ENCODE data around the gene TAS2R4. TPM values are rescaled to one million over a fixed set of nuclear protein-coding genes. Genes with fewer than 3 reads are reported as not detected.

Gene TAS2R4
- total and polyA plus RNA-seq, 2 donors (not counting 3 experiments of a cell fraction or from before 2014, with no cell fraction given), result 0.30 to 1.4 TPM

DNA sequence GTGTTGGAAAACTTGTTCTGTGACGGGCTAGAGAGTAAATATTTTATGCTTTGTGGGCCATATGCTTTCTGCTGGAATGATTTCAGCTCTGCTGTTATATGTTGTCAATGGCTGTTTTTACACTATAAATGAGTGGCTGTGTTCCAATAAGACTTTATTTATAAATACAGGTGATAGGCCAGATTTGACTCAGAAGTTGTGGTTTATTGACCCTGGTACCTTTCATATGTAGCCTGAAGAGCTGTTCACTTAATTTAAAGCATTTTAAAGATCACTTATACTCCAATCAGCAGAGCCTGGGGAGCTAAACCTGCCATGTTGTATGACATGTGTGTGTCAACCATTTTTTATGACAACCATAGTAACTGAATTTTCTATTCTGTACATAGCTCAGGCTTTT is 47.5 kb upstream of the TAS2R4 start:
- Histone ChIP-seq H3K27ac (ENCODE audit: insufficient read depth, low read depth, low read length) (no peak overlapping the region), H3K4me1 (ENCODE audit: control insufficient read depth, extremely low read depth, insufficient read depth, low read length) (no peaks in the 10 kb centered on the region), H3K4me3 (replicated peaks in 1 of 3; ENCODE audit: insufficient read depth in 1 of 3, low read depth in 1 of 3, low read length in 3 of 3) (no peak overlapping the region), H2AFZ (ENCODE audit: low read depth, low read length) (no peak overlapping the region), H3K9me1 (replicated peaks; ENCODE audit: control insufficient read depth, extremely low read depth, insufficient read depth, low read length) (no peaks in the 10 kb centered on the region), H3K9ac (replicated peaks; ENCODE audit: extremely low read depth, insufficient read depth, low read length) (no peak overlapping the region), H3K36me3 (ENCODE audit: control insufficient read depth in 2 of 2, extremely low read depth in 1 of 2, insufficient read depth in 2 of 2, low read length in 2 of 2) (no peaks in the 10 kb centered on the region), H3K27me3 (ENCODE audit: control insufficient read depth in 2 of 2, insufficient read depth in 2 of 2, low read length in 2 of 2) (peaks cover 0 to 2% of the 10 kb centered on the region in 2 experiments), H3K9me3 (replicated peaks; ENCODE audit: control insufficient read depth, insufficient read depth, low read length) (no peaks in the 10 kb centered on the region), H4K20me1 (replicated peaks; ENCODE audit: control insufficient read depth, extremely low read depth, insufficient read depth, low read length) (no peaks in the 10 kb centered on the region), H3K4me2 (ENCODE audit: insufficient read depth, low read length) (no peak overlapping the region), H3K79me2 (ENCODE audit: control insufficient read depth, insufficient read depth, low read length) (no peaks in the 10 kb centered on the region)
- no peak for DNase-seq (ENCODE audit: low read depth, low spot score)
- dilution Hi-C loops (cut with MboI; ENCODE audit: extremely low pct_ligation_motif_present, low sequenced_read_pairs) (no loop called here), intact Hi-C loops (cut with micrococcal nuclease) (no loop called here)
- ChIA-PET CTCF (interaction anchor here (1.4 to 3.3 kb wide), 2 partner anchors 9 to 57 kb away, joined by 3 to 16 read pairs; partner anchors contain the start of gene SSBP1), POLR2A (no interaction called here)
- no peak for TF ChIP-seq JUN (IDR thresholded peaks at IDR 0.05; ENCODE audit: borderline replicate concordance, insufficient read depth, insufficient read length, low read depth)
- TF ChIP-seq MYC (IDR thresholded peaks at IDR 0.05; ENCODE audit: low read depth, low read length), result no peak
- no peak for TF ChIP-seq POLR2AphosphoS5 (IDR thresholded peaks at IDR 0.05; ENCODE audit: insufficient read depth, low read depth, low read length)
- TF ChIP-seq GATA2 (IDR thresholded peaks at IDR 0.05; ENCODE audit: insufficient read depth, insufficient read length, low read depth, low read length), result no peak
- TF ChIP-seq POLR2A (IDR thresholded peaks at IDR 0.05; ENCODE audit: low read depth, low read length), result no peak
- TF ChIP-seq FOS (IDR thresholded peaks at IDR 0.05; ENCODE audit: borderline replicate concordance, insufficient read depth, low read length), result no peak
- no peak for TF ChIP-seq EZH2 (IDR thresholded peaks at IDR 0.05; ENCODE audit: borderline replicate concordance, low read depth, low read length, severe bottlenecking)
- TF ChIP-seq, protein P1, sequence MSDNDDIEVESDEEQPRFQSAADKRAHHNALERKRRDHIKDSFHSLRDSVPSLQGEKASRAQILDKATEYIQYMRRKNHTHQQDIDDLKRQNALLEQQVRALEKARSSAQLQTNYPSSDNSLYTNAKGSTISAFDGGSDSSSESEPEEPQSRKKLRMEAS (IDR thresholded peaks at IDR 0.05; ENCODE audit: insufficient read depth, insufficient read length), result no peak
- TF ChIP-seq, protein P2, sequence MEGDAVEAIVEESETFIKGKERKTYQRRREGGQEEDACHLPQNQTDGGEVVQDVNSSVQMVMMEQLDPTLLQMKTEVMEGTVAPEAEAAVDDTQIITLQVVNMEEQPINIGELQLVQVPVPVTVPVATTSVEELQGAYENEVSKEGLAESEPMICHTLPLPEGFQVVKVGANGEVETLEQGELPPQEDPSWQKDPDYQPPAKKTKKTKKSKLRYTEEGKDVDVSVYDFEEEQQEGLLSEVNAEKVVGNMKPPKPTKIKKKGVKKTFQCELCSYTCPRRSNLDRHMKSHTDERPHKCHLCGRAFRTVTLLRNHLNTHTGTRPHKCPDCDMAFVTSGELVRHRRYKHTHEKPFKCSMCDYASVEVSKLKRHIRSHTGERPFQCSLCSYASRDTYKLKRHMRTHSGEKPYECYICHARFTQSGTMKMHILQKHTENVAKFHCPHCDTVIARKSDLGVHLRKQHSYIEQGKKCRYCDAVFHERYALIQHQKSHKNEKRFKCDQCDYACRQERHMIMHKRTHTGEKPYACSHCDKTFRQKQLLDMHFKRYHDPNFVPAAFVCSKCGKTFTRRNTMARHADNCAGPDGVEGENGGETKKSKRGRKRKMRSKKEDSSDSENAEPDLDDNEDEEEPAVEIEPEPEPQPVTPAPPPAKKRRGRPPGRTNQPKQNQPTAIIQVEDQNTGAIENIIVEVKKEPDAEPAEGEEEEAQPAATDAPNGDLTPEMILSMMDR (IDR thresholded peaks at IDR 0.05; ENCODE audit: extremely low read depth in 1 of 2, insufficient read depth in 1 of 2, low read depth in 1 of 2, low read length in 2 of 2), result no peak
- no peak for FAIRE-seq
- BruUV-seq (replicated peaks), result no TSS peak

Measured in endothelial cell of umbilical vein (primary cell).